GM18519 (cell line): ENCODE data around the gene ELOVL1.

Experiments
- ATAC-seq: cut with Tn5 transposase; IDR thresholded peaks from one replicate; pipeline ENCODE4 v1.9.1; 2021; ENCODE audit warnings: mild to moderate bottlenecking, moderate library complexity; ENCODE audit not compliant: unreplicated experiment, low FRiP score

The ELOVL1 gene

GRCh38 chr1:43358121-43358745, 9.6 kb downstream of the ELOVL1 start:
- no peak for ATAC-seq

- no peak for ATAC-seq
These were observed 10.6 kb downstream of the ELOVL1 start for GRCh38 chr1:43357251-43357650.

GRCh38 chr1:43354936-43355335, 12.9 kb downstream of the ELOVL1 start:
- no peak for ATAC-seq

- ATAC-seq = no peak
These were observed 13.3 kb downstream of the ELOVL1 start for GRCh38 chr1:43354471-43354870.

- ATAC-seq = no peak
These were observed 14.9 kb downstream of the ELOVL1 start for GRCh38 chr1:43352881-43353280.

- no peak for ATAC-seq
These were observed 15.5 kb downstream of the ELOVL1 start for GRCh38 chr1:43352351-43352705.

- ATAC-seq = no peak
These were observed 16.1 kb downstream of the ELOVL1 start for GRCh38 chr1:43351421-43352350.

- ATAC-seq = no peak
These were observed 16.8 kb downstream of the ELOVL1 start for GRCh38 chr1:43350976-43351375.

GRCh38 chr1:43349594-43350306, 18.1 kb downstream of the ELOVL1 start:
- ATAC-seq = no peak

- no peak for ATAC-seq
These were observed 18.8 kb downstream of the ELOVL1 start for GRCh38 chr1:43348809-43349593.

- no peak for ATAC-seq
These were observed 19.4 kb downstream of the ELOVL1 start for GRCh38 chr1:43348343-43348808.

GRCh38 chr1:43346636-43347035, 21.2 kb downstream of the ELOVL1 start:
- ATAC-seq = no peak

GRCh38 chr1:43345120-43345519, 22.7 kb downstream of the ELOVL1 start:
- no peak for ATAC-seq

GRCh38 chr1:43344267-43344850, 23.5 kb downstream of the ELOVL1 start:
- no peak for ATAC-seq

- no peak for ATAC-seq
These were observed 27.3 kb downstream of the ELOVL1 start for GRCh38 chr1:43340559-43340958.

GRCh38 chr1:43339584-43340232, 28.1 kb downstream of the ELOVL1 start:
- no peak for ATAC-seq

GRCh38 chr1:43338001-43338400, 29.8 kb downstream of the ELOVL1 start:
- ATAC-seq = no peak

- ATAC-seq = no peak
These were observed 30.2 kb downstream of the ELOVL1 start, which contains the start of gene MPL for GRCh38 chr1:43337588-43337987. TSS of gene MPL (plus strand) at chr1:43337818. CDS start at chr1:43337849, 31 bp downstream.

GRCh38 chr1:43334453-43335205, 33.2 kb downstream of the ELOVL1 start:
- ATAC-seq = no peak
